Stimulated activated CD8-positive, alpha-beta memory T cell treated with anti-CD3 and anti-CD28 coated beads, Interleukin-12 subunit alpha, Interleukin-12 subunit beta, amount 100 ng/mL, for 4 hours (primary cell): ENCODE data around the gene DNAH17.
"Not testable (repeated sequence)": the region's sequence is repeated elsewhere in the genome, so short reads cannot be mapped to it uniquely, and the experiment has no call there.

ENCODE experiments used
- DNase-seq: peaks from one replicate; pipeline ENCODE4 v3.0.0-alpha.2; 2020; ENCODE audit warnings: low read depth

Gene DNAH17

DNA sequence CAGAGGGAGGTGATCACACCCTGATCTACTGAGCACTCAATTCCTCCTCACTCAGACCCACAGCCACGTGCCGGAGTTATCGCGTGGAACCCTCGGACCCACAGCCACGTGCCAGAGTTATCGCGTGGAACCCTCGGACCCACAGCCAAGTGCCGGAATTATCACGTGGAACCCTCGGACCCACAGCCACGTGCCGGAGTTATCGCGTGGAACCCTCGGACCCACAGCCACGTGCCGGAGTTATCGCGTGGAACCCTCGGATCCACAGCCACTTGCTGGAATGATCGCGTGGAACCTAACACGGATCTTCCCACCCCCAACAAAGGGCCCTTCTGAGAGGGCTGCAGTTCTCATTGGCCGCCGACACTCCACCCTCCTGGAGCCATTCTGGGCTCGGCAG lies 101.0 kb downstream of the DNAH17 start:
- DNase-seq: no peak

DNA sequence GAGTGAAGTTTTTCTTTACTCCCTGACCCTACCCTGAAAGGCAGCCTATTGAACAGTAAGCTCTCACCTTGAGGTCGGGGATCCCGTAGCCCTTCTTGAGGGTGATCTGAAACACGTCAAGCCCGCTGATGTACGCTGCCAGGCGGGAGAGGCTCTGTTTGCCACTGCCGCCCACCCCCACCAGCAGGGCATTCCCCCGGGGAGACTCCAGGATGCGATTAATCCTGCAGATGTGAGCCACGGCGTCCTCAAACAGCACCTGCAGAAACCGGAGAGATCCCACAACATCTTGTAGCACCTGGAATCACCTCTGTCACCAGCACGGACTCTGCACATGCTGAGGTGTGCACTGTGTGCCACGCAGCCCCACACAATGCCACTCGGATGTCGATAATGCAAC lies 102.0 kb downstream of the DNAH17 start:
- DNase-seq: no peak

DNA sequence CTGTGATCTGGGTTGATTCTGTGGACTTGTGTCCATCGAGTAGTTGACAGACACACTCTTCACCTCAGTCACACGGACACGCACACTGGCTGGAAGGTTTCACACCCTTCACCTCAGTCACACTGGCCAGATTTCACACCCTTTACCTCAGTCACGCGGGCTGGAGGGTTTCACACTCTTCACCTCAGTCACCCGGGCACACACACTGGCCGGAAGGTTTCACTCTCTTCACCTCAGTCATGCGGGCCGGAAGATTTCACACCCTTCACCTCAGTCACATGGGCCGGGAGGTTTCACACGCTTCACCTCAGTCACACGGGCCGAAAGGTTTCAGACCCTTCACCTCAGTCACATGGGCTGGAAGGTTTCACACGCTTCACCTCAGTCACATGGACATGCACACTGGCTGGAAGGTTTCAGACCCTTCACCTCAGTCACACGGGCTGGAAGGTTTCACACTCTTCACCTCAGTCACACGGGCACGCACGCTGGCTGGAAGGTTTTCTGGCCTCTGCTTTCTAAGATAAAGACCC lies 102.5 kb downstream of the DNAH17 start:
- peak; percentile 17 for DNase-seq

- DNase-seq: no peak
Observed at GRCh38 chr17:78473951-78474613, 103.1 kb downstream of the DNAH17 start.

- no peak for DNase-seq
Observed at GRCh38 chr17:78472035-78472905, 104.9 kb downstream of the DNAH17 start.

- no peak for DNase-seq
Observed at GRCh38 chr17:78471635-78472034, 105.6 kb downstream of the DNAH17 start.

DNA sequence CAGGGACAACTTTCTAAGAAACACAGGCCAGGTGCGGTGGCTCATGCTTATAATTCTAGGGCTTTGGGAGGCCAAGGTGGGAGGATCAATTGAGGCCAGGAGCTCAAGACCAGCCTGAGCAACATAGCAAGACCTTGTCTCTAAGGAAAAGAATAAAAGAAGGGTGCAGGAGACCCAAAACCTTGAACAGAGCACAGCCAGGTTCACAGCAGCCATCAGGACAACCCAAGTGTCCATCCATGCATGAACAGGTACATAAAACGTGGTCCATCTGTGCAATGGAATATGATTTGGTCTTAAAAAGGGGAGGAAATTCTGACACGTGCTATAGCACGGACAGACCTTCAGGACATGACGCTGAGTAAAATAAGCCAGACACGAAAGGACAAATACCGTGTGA lies 107.8 kb downstream of the DNAH17 start:
- no peak for DNase-seq

GRCh38 chr17:78468366-78468765 lies 108.8 kb downstream of the DNAH17 start:
- no peak for DNase-seq

DNA sequence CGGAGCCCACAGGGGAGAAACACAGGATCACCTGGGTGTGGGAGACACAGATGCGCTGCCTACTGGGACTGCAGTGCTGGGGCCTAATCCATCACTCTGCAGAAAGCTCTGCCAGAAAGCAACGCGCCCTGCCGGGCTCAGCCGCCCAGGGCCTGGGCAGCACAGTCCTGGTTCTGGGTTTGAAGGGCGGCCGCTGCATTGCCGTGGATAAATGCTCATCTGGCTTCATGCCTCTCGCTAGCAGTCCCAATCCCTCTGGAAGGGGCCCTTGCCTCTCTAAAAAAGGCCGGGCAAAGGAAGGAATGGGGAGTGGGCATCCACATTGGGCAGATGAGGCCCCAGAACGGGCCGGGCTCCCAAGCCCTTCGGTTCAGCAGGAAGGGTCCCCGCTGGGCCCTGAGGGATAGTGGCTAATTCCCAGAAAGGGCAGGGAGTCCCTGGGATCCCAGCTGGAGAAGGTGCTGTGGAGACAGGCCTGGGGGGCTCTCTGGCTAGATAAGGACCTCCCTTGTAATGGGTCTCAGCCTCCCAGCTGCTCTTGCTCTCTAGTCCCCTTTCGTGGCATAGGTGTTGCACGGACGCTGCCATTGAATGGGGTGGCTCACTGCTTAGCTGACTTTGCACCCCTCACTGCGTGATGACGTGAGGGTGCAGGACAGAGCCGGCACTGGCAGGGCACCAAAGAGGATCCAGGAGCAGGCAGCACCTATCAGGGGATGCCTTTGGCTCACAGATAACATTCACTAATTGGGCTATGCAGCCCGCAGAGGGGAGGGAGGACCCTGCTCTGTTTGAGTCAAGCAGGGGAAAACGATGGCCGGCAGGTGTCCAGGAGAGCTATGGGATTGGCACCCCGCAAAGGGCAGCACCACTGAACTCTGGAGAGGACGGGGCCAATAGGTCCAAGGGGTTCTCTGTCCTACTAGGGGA lies 110.1 kb downstream of the DNAH17 start:
- no peak for DNase-seq

DNA sequence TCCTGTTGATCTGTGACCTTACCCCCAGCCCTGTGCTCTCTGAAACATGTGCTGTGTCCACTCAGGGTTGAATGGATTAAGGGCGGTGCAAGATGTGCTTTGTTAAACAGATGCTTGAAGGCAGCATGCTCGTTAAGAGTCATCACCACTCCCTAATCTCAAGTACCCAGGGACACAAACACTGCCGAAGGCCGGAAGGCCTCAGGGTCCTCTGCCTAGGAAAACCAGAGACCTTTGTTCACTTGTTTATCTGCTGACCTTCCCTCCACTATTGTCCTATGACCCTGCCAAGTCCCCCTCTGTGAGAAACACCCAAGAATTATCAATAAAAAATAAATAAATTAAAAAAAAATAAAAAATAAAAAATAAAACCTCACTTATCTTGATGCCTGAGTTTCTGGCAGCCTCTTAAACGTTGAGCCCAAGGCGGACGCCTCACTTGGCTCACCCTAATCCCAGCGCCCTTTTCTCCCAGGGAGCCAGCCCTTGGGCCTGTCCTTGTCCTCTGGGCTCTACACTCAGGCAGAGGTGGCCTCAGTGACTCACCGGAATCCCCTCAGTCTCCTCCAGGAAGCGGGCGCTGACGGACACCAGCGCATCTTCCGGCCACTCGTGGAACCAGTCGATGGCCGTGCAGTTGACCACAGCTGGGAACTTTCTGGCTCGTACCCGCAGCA lies 110.9 kb downstream of the DNAH17 start:
- DNase-seq: not testable (repeated sequence)

- DNase-seq: no peak
Observed at GRCh38 chr17:78462148-78462547, 115.0 kb downstream of the DNAH17 start.

- no peak for DNase-seq
Observed at GRCh38 chr17:78461799-78462053, 115.5 kb downstream of the DNAH17 start.

DNA sequence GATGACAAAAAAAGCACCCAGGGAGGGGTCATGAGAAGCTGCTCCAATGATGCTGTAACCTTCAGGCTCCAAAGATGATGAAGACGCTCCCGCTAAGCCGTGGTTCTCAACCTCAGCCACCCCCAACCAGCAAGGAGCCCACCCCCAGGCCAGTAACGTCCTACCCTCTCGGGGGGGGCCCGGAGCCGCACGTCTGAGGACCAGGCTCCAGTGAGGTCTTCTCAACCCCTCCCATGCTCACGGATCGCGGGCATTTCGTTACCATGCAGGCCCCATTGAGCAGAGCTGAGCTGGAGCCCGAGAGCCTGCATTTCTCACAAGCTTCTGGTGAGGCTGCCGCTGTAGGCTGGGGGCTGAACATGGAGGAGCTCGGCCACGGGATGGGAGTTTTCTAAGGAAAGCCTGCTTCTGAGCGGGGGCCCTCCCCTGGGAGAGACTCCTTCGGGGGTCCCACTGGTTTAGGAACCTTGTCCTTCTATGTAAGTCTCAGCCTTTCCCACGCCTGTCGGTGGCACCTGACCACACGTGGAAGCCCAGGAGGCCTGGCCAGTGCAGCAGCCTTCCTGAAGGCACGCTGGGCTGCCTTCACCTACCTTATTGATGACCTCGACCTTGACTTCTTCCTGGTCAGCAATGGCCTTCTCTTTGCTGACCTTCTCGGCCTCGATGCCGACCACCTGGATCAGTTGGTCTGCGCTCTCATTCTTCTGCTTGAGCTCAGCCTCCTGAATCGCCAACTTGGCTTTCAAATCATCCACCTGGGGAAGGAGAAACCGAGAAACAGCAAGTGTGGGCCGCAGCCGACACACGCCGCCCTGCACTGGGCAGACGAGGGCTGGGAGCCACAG lies 116.0 kb downstream of the DNAH17 start:
- DNase-seq: no peak

DNA sequence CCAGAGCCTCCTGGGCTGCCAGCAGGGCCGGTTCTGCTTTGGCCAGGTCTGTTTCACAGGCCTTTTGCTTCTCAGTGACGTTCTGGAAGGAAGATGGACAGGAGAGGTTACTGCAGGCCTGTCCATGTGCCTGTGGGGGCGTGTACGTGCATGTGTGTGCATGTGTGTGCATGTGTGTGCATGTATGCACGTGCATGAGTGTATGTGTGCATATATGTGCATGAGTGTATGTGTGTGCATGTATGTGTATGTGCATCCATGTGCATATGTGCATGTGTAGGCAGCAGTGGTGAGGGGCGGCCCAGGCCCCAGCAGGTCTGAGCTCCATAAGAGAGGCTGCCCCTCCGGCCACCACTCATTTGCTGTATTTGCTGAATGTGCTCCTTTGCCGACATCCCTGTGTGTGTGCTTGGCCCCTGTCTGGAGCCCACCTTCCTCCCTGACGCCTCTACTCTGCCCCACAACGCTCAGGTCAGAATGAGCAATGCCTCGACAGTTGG lies 117.0 kb downstream of the DNAH17 start:
- no peak for DNase-seq

DNA sequence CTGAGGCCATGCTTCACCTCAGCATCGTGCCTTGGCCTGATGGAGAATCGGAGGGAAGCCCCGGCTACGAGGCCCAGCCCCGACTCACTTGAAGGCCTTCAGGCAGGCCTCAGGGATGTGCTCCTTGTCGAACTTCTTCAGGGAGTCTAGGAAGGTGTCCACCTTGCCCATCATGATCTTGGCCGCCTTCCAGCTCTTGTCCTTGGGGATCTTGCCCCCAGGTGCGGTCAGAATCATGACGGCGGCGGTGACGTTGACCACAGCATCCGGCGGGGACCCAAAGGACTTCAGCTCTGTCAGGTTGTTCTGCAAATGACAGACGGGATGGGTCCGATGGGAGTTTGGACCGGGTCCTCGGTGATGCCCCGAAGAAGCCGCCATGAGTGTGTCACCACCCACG lies 117.5 kb downstream of the DNAH17 start:
- no peak for DNase-seq

GRCh38 chr17:78458736-78459335 lies 118.4 kb downstream of the DNAH17 start:
- DNase-seq: no peak

GRCh38 chr17:78458091-78458490 lies 119.1 kb downstream of the DNAH17 start:
- no peak for DNase-seq

GRCh38 chr17:78454346-78454745 lies 122.8 kb downstream of the DNAH17 start:
- no peak for DNase-seq

GRCh38 chr17:78451753-78452152 lies 125.4 kb downstream of the DNAH17 start:
- no peak for DNase-seq

DNA sequence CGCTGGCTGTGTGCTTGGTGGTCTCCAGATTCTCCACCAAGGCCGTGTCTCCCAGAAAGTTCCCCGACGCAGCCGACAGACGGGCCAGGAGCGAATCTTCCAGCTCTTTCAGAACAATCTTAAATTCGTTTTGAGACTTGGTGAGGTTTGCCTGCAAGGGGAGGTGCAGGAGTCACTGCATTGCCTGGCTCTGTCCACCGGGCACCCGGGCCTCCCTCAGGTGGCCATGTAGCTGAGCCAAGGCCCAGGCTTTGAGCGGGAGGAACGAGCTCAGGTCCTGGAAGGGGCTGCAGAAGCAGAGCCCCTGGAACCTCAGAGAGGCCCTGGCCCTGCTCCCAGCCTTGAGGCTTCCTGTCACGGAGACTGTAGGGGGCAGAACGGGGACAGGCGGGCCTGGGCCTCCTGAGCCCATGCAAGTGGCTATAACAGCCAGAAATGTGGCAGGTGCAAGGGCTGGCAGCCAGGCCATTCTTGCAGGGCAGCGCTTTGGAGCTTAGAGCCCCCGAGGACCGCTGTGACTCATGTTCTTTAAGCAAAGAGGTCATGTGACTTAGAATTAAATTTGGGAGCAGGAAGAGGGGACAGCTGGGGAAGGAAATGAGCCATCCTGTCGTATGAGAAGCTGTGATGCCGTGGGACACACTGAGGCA lies 126.4 kb downstream of the DNAH17 start:
- DNase-seq: no peak
